ENCODE results near the gene CHRM2.

CHRM2 gene

GRCh38 chr7:136956232-136956631 is 87.8 kb downstream of the CHRM2 start:
- in situ Hi-C loops (cut with HindIII; ENCODE audit: low sequenced_read_pairs), result no loop called here

- in situ Hi-C loops (cut with HindIII; ENCODE audit: low sequenced_read_pairs), result no loop called here
Measured at GRCh38 chr7:136956671-136957070, 88.2 kb downstream of the CHRM2 start.

- in situ Hi-C loops (cut with HindIII; ENCODE audit: low sequenced_read_pairs), result no loop called here
Measured at GRCh38 chr7:136957391-136957790, 88.9 kb downstream of the CHRM2 start.

GRCh38 chr7:136958016-136958415 is 89.6 kb downstream of the CHRM2 start:
- in situ Hi-C loops (cut with HindIII; ENCODE audit: low sequenced_read_pairs), result no loop called here

- in situ Hi-C loops (cut with HindIII; ENCODE audit: low sequenced_read_pairs), result no loop called here
Measured at GRCh38 chr7:136964347-136964746, 95.9 kb downstream of the CHRM2 start.

GRCh38 chr7:136966825-136967224 is 98.4 kb downstream of the CHRM2 start:
- in situ Hi-C loops (cut with HindIII; ENCODE audit: low sequenced_read_pairs), result no loop called here

GRCh38 chr7:136969761-136970160 is 101.3 kb downstream of the CHRM2 start:
- in situ Hi-C loops (cut with HindIII; ENCODE audit: low sequenced_read_pairs), result no loop called here

- in situ Hi-C loops (cut with HindIII; ENCODE audit: low sequenced_read_pairs), result no loop called here
Measured at GRCh38 chr7:136971776-136972175, 103.3 kb downstream of the CHRM2 start.

GRCh38 chr7:136976504-136977251 is 108.2 kb downstream of the CHRM2 start:
- in situ Hi-C loops (cut with HindIII; ENCODE audit: low sequenced_read_pairs), result no loop called here

- in situ Hi-C loops (cut with HindIII; ENCODE audit: low sequenced_read_pairs), result no loop called here
Measured at GRCh38 chr7:136993377-136993776, 124.9 kb downstream of the CHRM2 start.

GRCh38 chr7:136997735-136998134 is 129.3 kb downstream of the CHRM2 start:
- in situ Hi-C loops (cut with HindIII; ENCODE audit: low sequenced_read_pairs), result no loop called here

- in situ Hi-C loops (cut with HindIII; ENCODE audit: low sequenced_read_pairs), result no loop called here
Measured at GRCh38 chr7:136998495-136998894, 130.0 kb downstream of the CHRM2 start.

GRCh38 chr7:137000621-137001020 is 132.2 kb downstream of the CHRM2 start:
- in situ Hi-C loops (cut with HindIII; ENCODE audit: low sequenced_read_pairs), result no loop called here

GRCh38 chr7:137001041-137001440 is 132.6 kb downstream of the CHRM2 start:
- in situ Hi-C loops (cut with HindIII; ENCODE audit: low sequenced_read_pairs), result no loop called here

- in situ Hi-C loops (cut with HindIII; ENCODE audit: low sequenced_read_pairs), result no loop called here
Measured at GRCh38 chr7:137001478-137001877, 133.0 kb downstream of the CHRM2 start.

- in situ Hi-C loops (cut with HindIII; ENCODE audit: low sequenced_read_pairs), result no loop called here
Measured at GRCh38 chr7:137003086-137003485, 134.6 kb downstream of the CHRM2 start.

- in situ Hi-C loops (cut with HindIII; ENCODE audit: low sequenced_read_pairs), result no loop called here
Measured at GRCh38 chr7:137003566-137003965, 135.1 kb downstream of the CHRM2 start.

GRCh38 chr7:137005873-137006272 is 137.4 kb downstream of the CHRM2 start:
- in situ Hi-C loops (cut with HindIII; ENCODE audit: low sequenced_read_pairs), result no loop called here

GRCh38 chr7:137006293-137006692 is 137.8 kb downstream of the CHRM2 start:
- in situ Hi-C loops (cut with HindIII; ENCODE audit: low sequenced_read_pairs), result no loop called here

- in situ Hi-C loops (cut with HindIII; ENCODE audit: low sequenced_read_pairs), result no loop called here
Measured at GRCh38 chr7:137007001-137007694, 138.7 kb downstream of the CHRM2 start.

GRCh38 chr7:137009404-137009803 is 141.0 kb downstream of the CHRM2 start:
- in situ Hi-C loops (cut with HindIII; ENCODE audit: low sequenced_read_pairs), result no loop called here

GRCh38 chr7:137015015-137015414 is 146.6 kb downstream of the CHRM2 start:
- in situ Hi-C loops (cut with HindIII; ENCODE audit: low sequenced_read_pairs), result no loop called here

Data from DLD1 (cell line).